IMR-90 (cell line): ENCODE data around the gene TTC29. TPM values are rescaled to one million over a fixed set of nuclear protein-coding genes. Genes with fewer than 3 reads are reported as not detected.

Source experiments
- ATAC-seq: fragments of 200-7000 bp; cut with Tn5 transposase; 2 replicates; pipeline ENCODE4 v1.9.1; 2020; ENCODE audit warnings: low read depth, mild to moderate bottlenecking, moderate library complexity
- BruUV-seq: library from RNA; stranded (reverse); fragments of 400-500 nt; replicated peaks from 2 replicates; lab custom pipeline; 2021; lab: Mats Ljungman, UMichigan
- CTCF ChIA-PET: fragments of 300-600 bp; formaldehyde crosslinking; extraction: SDS; loops from one replicate; lab custom pipeline; 2021; ENCODE audit warnings: antibody characterized with exemption; lab: Yijun Ruan, JAX
- POLR2A ChIA-PET: fragments of 300-600 bp; sonication (Branson Sonifier 250); formaldehyde crosslinking; loops from one replicate; lab custom pipeline; 2022; ENCODE audit warnings: antibody characterized with exemption; ENCODE audit not compliant: unreplicated experiment; lab: Charles Lee
- DNase-seq: peaks from one replicate; pipeline ENCODE4 v3.0.0; 2013
- H2AFZ ChIP-seq: replicated peaks from 2 replicates; pipeline ENCODE3; 2013; ENCODE audit warnings: low read length, mild to moderate bottlenecking; ENCODE audit not compliant: poor library complexity
- H2AK5ac ChIP-seq: 2 replicates; pipeline ENCODE4 v1.6.1; 2013; ENCODE audit warnings: low read depth, low read length, inconsistent platforms
- H2AK9ac ChIP-seq: replicated peaks from 2 replicates; pipeline ENCODE3; 2013; ENCODE audit warnings: mild to moderate bottlenecking, low read depth, low read length, moderate library complexity; ENCODE audit not compliant: poor library complexity
- H2BK120ac ChIP-seq: 2 replicates; pipeline ENCODE4 v1.6.1; 2013; ENCODE audit warnings: low read depth, low read length, inconsistent platforms
- H2BK15ac ChIP-seq: 3 replicates; pipeline ENCODE4 v1.6.1; 2013; ENCODE audit warnings: low read depth, low read length, inconsistent platforms
- H2BK20ac ChIP-seq: 2 replicates; pipeline ENCODE4 v1.6.1; 2013; ENCODE audit warnings: low read depth, mild to moderate bottlenecking, inconsistent platforms, low read length, moderate library complexity
- H2BK5ac ChIP-seq: 2 replicates; pipeline ENCODE4 v1.6.1; 2013; ENCODE audit warnings: mild to moderate bottlenecking, low read depth, low read length, inconsistent platforms; ENCODE audit not compliant: poor library complexity, severe bottlenecking
- H3K14ac ChIP-seq: replicated peaks from 2 replicates; pipeline ENCODE4 v1.6.1; 2013; ENCODE audit warnings: low read depth, low read length, inconsistent platforms
- H3K18ac ChIP-seq: 2 replicates; pipeline ENCODE4 v1.6.1; 2013; ENCODE audit warnings: low read depth, low read length, control low read depth
- H3K23ac ChIP-seq: 2 replicates; pipeline ENCODE4 v1.6.1; 2013; ENCODE audit warnings: low read depth, low read length, inconsistent platforms
- H3K27ac ChIP-seq: 2 replicates; pipeline ENCODE4 v1.5.1; 2013; ENCODE audit warnings: mild to moderate bottlenecking, control low read depth, low read length; ENCODE audit not compliant: insufficient read depth
- H3K27me3 ChIP-seq: 2 replicates; pipeline ENCODE4 v1.6.1; 2013; ENCODE audit warnings: low read length; ENCODE audit not compliant: control insufficient read depth, insufficient read depth
- H3K36me3 ChIP-seq: 2 replicates; pipeline ENCODE4 v1.6.1; 2013; ENCODE audit warnings: low read length, mixed read lengths; ENCODE audit not compliant: control insufficient read depth, insufficient read depth
- H3K4ac ChIP-seq: 2 replicates; pipeline ENCODE4 v1.6.1; 2013; ENCODE audit warnings: low read depth, low read length, inconsistent platforms
- H3K4me1 ChIP-seq: 2 replicates; pipeline ENCODE4 v1.6.1; 2013; ENCODE audit warnings: low read length, mixed read lengths; ENCODE audit not compliant: control insufficient read depth, insufficient read depth
- H3K4me2 ChIP-seq: 2 replicates; pipeline ENCODE4 v1.6.1; 2013; ENCODE audit warnings: low read depth, mild to moderate bottlenecking, control low read depth, low read length, moderate library complexity
- H3K4me3 ChIP-seq: 2 replicates; pipeline ENCODE4 v1.5.1; 2013; ENCODE audit warnings: low read depth, mild to moderate bottlenecking, control low read depth, low read length, moderate library complexity; ENCODE audit not compliant: insufficient read depth
- H3K56ac ChIP-seq: 2 replicates; pipeline ENCODE4 v1.6.1; 2013; ENCODE audit warnings: low read length, inconsistent platforms; ENCODE audit not compliant: insufficient read depth; ENCODE audit errors: extremely low read depth
- H3K79me1 ChIP-seq, 2 experiments: 2 replicates each; pipeline ENCODE4 v1.6.1; 2013; ENCODE audit warnings: low read length in 2 of 2, inconsistent platforms in 1 of 2, low read depth in 1 of 2
- H3K9ac ChIP-seq: 2 replicates; pipeline ENCODE4 v1.6.1; 2013; ENCODE audit warnings: low read depth, low read length, control low read depth
- H3K9me1 ChIP-seq: 2 replicates; pipeline ENCODE4 v1.6.1; 2013; ENCODE audit warnings: low read length, inconsistent platforms; ENCODE audit not compliant: insufficient read depth
- H3K9me3 ChIP-seq: 2 replicates; pipeline ENCODE4 v1.6.1; 2013; ENCODE audit warnings: low read length; ENCODE audit not compliant: control insufficient read depth, insufficient read depth
- H4K20me1 ChIP-seq: 2 replicates; pipeline ENCODE4 v1.6.1; 2013; ENCODE audit warnings: low read length, inconsistent platforms; ENCODE audit not compliant: insufficient read depth
- H4K5ac ChIP-seq: 2 replicates; pipeline ENCODE4 v1.6.1; 2013; ENCODE audit warnings: mild to moderate bottlenecking, low read depth, low read length, control low read depth
- H4K8ac ChIP-seq, 2 experiments: 2 replicates each; pipeline ENCODE4 v1.6.1; 2013; ENCODE audit warnings: low read depth in 2 of 2, low read length in 2 of 2, control low read depth in 1 of 2, inconsistent platforms in 1 of 2
- H4K91ac ChIP-seq: 2 replicates; pipeline ENCODE4 v1.6.1; 2013; ENCODE audit warnings: low read depth, low read length, inconsistent platforms; ENCODE audit not compliant: insufficient read depth
- CEBPB ChIP-seq: IDR thresholded peaks from 2 replicates; pipeline ENCODE4 v1.6.1; 2012; ENCODE audit warnings: low read depth, low read length, improper control_type of control experiment
- CHD1 ChIP-seq: IDR thresholded peaks from 2 replicates; pipeline ENCODE4 v1.6.1; 2012; ENCODE audit warnings: low read depth, low read length, improper control_type of control experiment
- MAFK ChIP-seq: IDR thresholded peaks from 2 replicates; pipeline ENCODE4 v1.6.1; 2012; ENCODE audit warnings: low read depth, low read length, improper control_type of control experiment
- NFE2L2 ChIP-seq: fragments of 150-350 bp; IDR thresholded peaks from 2 replicates; pipeline ENCODE4 v1.6.1; 2016; ENCODE audit warnings: low read depth, mild to moderate bottlenecking, low read length
- RAD21 ChIP-seq: IDR thresholded peaks from 2 replicates; pipeline ENCODE4 v1.6.1; 2012; ENCODE audit warnings: low read length, improper control_type of control experiment
- RCOR1 ChIP-seq: IDR thresholded peaks from 2 replicates; pipeline ENCODE4 v1.6.1; 2012; ENCODE audit warnings: mild to moderate bottlenecking, low read length, improper control_type of control experiment; ENCODE audit not compliant: insufficient replicate concordance
- RFX5 ChIP-seq: IDR thresholded peaks from 2 replicates; pipeline ENCODE4 v1.8.0; 2012; ENCODE audit warnings: low read depth, mild to moderate bottlenecking, low read length, moderate library complexity
- SMC3 ChIP-seq: fragments of 150-350 bp; IDR thresholded peaks from 2 replicates; pipeline ENCODE4 v1.6.1; 2016; ENCODE audit warnings: low read depth, mild to moderate bottlenecking, antibody characterized with exemption, low read length, moderate library complexity
- WGBS, 2 experiments: methylation state at CpG; one replicate each; pipeline versions ENCODE4 v1.1.5 to v1.1.7; 2013; ENCODE audit warnings: missing lambda C conversion rate in 2 of 2; ENCODE audit not compliant: insufficient read length in 1 of 2; ENCODE audit errors: extremely low coverage in 2 of 2; 5-methylcytosine and 5-hydroxymethylcytosine counted together
- dilution Hi-C: fragments of 300-500 bp; cut with HindIII; formaldehyde crosslinking; loops from one replicate; pipeline ENCODE4 v1.14.3; 2018; ENCODE audit warnings: low sequenced_read_pairs; ENCODE audit not compliant: unreplicated experiment
- in situ Hi-C: fragments of 300-500 bp; cut with MboI; formaldehyde crosslinking; loops from 3 replicates; pipeline ENCODE4 v1.14.3; 2019; ENCODE audit warnings: low sequenced_read_pairs, inconsistent platforms, mixed read lengths
- intact Hi-C: fragments of 100-400 bp; cut with micrococcal nuclease; formaldehyde crosslinking; loops from 2 replicates; pipeline ENCODE4 v1.10.0; 2022
- polyA plus RNA-seq, 3 experiments: library from polyadenylated mRNA; depleted of rRNA; stranded (reverse); fragments of >200 nt; gene quantifications; 2 replicates each; pipeline ENCODE4 v1.2.3, GENCODE V29; 2012; ENCODE audit warnings: low replicate concordance in 1 of 3
- total RNA-seq: library from RNA; depleted of rRNA; stranded (reverse); fragments of >200 nt; gene quantifications from 2 replicates; pipeline ENCODE4 v1.2.3, GENCODE V29; 2012

Gene TTC29
- total and polyA plus RNA-seq, 2 of the 4 experiments (the other 2 are of a cell fraction) = not detected

- Histone ChIP-seq H2AK5ac (no peak overlapping the region), H3K23ac (no peak overlapping the region), H4K5ac (no peak overlapping the region), H3K4me3 (no peak overlapping the region), H3K9me3 (no peaks in the 10 kb centered on the region), H2AK9ac (no peak overlapping the region), H2BK120ac (no peak overlapping the region), H4K8ac (no peak overlapping the region), H2AFZ (no peak overlapping the region), H3K18ac (no peak overlapping the region), H4K20me1 (no peaks in the 10 kb centered on the region), H3K36me3 (no peaks in the 10 kb centered on the region), H2BK20ac (no peak overlapping the region), H4K91ac (no peak overlapping the region), H3K14ac (no peak overlapping the region), H2BK5ac (no peak overlapping the region), H3K4me1 (no peaks in the 10 kb centered on the region), H3K9me1 (no peaks in the 10 kb centered on the region), H3K4me2 (no peak overlapping the region), H3K79me1 (no peaks in the 10 kb centered on the region), H2BK15ac (no peak overlapping the region), H3K27me3 (no peaks in the 10 kb centered on the region), H3K56ac (no peak overlapping the region), H3K9ac (no peak overlapping the region), H3K4ac (no peak overlapping the region), H3K27ac (no peak overlapping the region)
- no peak for TF ChIP-seq CEBPB
- TF ChIP-seq NFE2L2 = no peak
- no peak for TF ChIP-seq RAD21
- no peak for TF ChIP-seq CHD1
- TF ChIP-seq RCOR1 = no peak
- no peak for TF ChIP-seq SMC3
- TF ChIP-seq MAFK = no peak
- TF ChIP-seq RFX5 = no peak
- in situ Hi-C loops = no loop called here
- no TSS peak for BruUV-seq
- ATAC-seq = no peak
- DNase-seq = no peak
- no CpG with 5 or more reads among the region's 1 CpG for WGBS, 2 experiments
- dilution Hi-C loops = no loop called here
- ChIA-PET CTCF (no interaction called here), POLR2A (no interaction called here)
- intact Hi-C loops = no loop called here
Observed at GRCh38 chr4:146791439-146791838, 154.2 kb downstream of the TTC29 start.
